Liver (tissue), 9 donors: Measurements from ENCODE around the gene MFAP2. TPM values are rescaled to one million over a fixed set of nuclear protein-coding genes. Genes with fewer than 3 reads are reported as not detected.

ENCODE experiments used
- DNase-seq: peaks from one replicate; pipeline ENCODE4 v3.0.0-alpha.2; 2017; ENCODE audit warnings: low spot score
- H3K27ac ChIP-seq, 2 donors: one replicate each; pipeline ENCODE4 v1.7.0; 2013; ENCODE audit warnings: inconsistent platforms in 2 of 2, low read length in 2 of 2, control low read depth in 1 of 2, low read depth in 1 of 2, mild to moderate bottlenecking in 1 of 2
- H3K27me3 ChIP-seq, 4 donors: one replicate each; pipeline versions ENCODE4 v1.6.1 to v1.7.0; 2013; ENCODE audit warnings: low read length in 3 of 4, inconsistent platforms in 1 of 4, mild to moderate bottlenecking in 1 of 4, moderate library complexity in 1 of 4; ENCODE audit not compliant: control insufficient read depth in 4 of 4, insufficient read depth in 4 of 4
- H3K36me3 ChIP-seq, 4 donors: one replicate each; pipeline versions ENCODE4 v1.6.1 to v1.7.0; 2013; ENCODE audit warnings: low read length in 3 of 4, mild to moderate bottlenecking in 3 of 4, low read depth in 1 of 4, moderate library complexity in 1 of 4; ENCODE audit not compliant: control insufficient read depth in 4 of 4, insufficient read depth in 3 of 4
- H3K4me1 ChIP-seq, 4 donors: one replicate each; pipeline versions ENCODE4 v1.6.1 to v1.7.0; 2013; ENCODE audit warnings: low read length in 3 of 4, mild to moderate bottlenecking in 3 of 4, moderate library complexity in 1 of 4; ENCODE audit not compliant: control insufficient read depth in 4 of 4, insufficient read depth in 4 of 4
- H3K4me3 ChIP-seq, 3 donors: one replicate each; pipeline versions ENCODE4 v1.6.1 to v1.7.0; 2013; ENCODE audit warnings: low read length in 3 of 3, control low read depth in 1 of 3, low read depth in 1 of 3, mild to moderate bottlenecking in 1 of 3
- H3K9ac ChIP-seq, 2 donors: one replicate each; pipeline ENCODE4 v1.7.0; 2013; ENCODE audit warnings: low read length in 2 of 2, mild to moderate bottlenecking in 2 of 2, moderate library complexity in 2 of 2, control low read depth in 1 of 2, low read depth in 1 of 2
- H3K9me3 ChIP-seq, 4 donors: one replicate each; pipeline versions ENCODE4 v1.6.1 to v1.7.0; 2013; ENCODE audit warnings: low read length in 3 of 4; ENCODE audit not compliant: control insufficient read depth in 4 of 4
- FOXA1 ChIP-seq: IDR thresholded peaks from 2 replicates; pipeline ENCODE4 v1.6.1; 2016; ENCODE audit warnings: antibody characterized with exemption
- FOXA2 ChIP-seq: IDR thresholded peaks from 2 replicates; pipeline ENCODE4 v1.6.1; 2016; ENCODE audit warnings: antibody characterized with exemption
- GABPA ChIP-seq, 2 donors: IDR thresholded peaks in 1 of 2; conservative IDR thresholded peaks in 1 of 2; 2 replicates each; pipeline ENCODE4 v1.6.1; 2016; ENCODE audit warnings: antibody characterized with exemption in 2 of 2, mild to moderate bottlenecking in 1 of 2, moderate library complexity in 1 of 2
- HNF4G ChIP-seq: IDR thresholded peaks from 2 replicates; pipeline ENCODE4 v1.6.1; 2016; ENCODE audit warnings: antibody characterized with exemption
- NR2F2 ChIP-seq: IDR thresholded peaks from 2 replicates; pipeline ENCODE4 v1.6.1; 2016; ENCODE audit warnings: antibody characterized with exemption
- RAD21 ChIP-seq, 2 donors: IDR thresholded peaks; 2 replicates each; pipeline ENCODE4 v1.6.1; 2016; ENCODE audit warnings: antibody characterized with exemption in 2 of 2, mild to moderate bottlenecking in 2 of 2
- REST ChIP-seq: IDR thresholded peaks from 2 replicates; pipeline ENCODE4 v1.6.1; 2016; ENCODE audit warnings: antibody characterized with exemption, mild to moderate bottlenecking
- SP1 ChIP-seq: IDR thresholded peaks from 2 replicates; pipeline ENCODE4 v1.6.1; 2018; ENCODE audit warnings: antibody characterized with exemption, mild to moderate bottlenecking
- YY1 ChIP-seq: IDR thresholded peaks from 2 replicates; pipeline ENCODE4 v1.6.1; 2016; ENCODE audit warnings: antibody characterized with exemption, mild to moderate bottlenecking
- ZBTB33 ChIP-seq: IDR thresholded peaks from 2 replicates; pipeline ENCODE4 v1.6.1; 2016; ENCODE audit warnings: antibody characterized with exemption
- WGBS: extraction: QIAGEN DNeasy Blood & Tissue Kit; methylation state at CpG from one replicate; pipeline ENCODE4 v1.1.7; 2013; 5-methylcytosine and 5-hydroxymethylcytosine counted together
- polyA plus RNA-seq, 2 donors: library from polyadenylated mRNA; stranded (reverse) in 1 of 2; unstranded in 1 of 2; fragments of 200-250 nt in 1 of 2; fragments of >200 nt in 1 of 2; fragmentation: Nextera tagmentation in 1 of 2; extraction: Ambion mirVana in 1 of 2; gene quantifications; one replicate each; pipeline versions ENCODE4 v1.2.1 to v1.2.3, GENCODE V29; 2013 to 2015
- total RNA-seq, 2 donors: library from RNA; depleted of rRNA; stranded (reverse); fragments of >200 nt; gene quantifications; one replicate each; pipeline ENCODE4 v1.2.3, GENCODE V29; 2014
- TF ChIP-seq, protein P1 (sequence below): IDR thresholded peaks from 2 replicates; pipeline ENCODE4 v1.6.1; 2016; ENCODE audit warnings: antibody characterized with exemption
- donor health status: healthy.
- donor health status: healthy.
- donor health status: healthy.
- donor health status: healthy.
- donor health status: healthy.

Gene MFAP2
- total and polyA plus RNA-seq, 4 donors: 0.25 to 1.4 (median 0.74) TPM

GRCh38 chr1:16973215-16973614 lies 7.2 kb downstream of the MFAP2 start:
- 91% methylated on average over 9 of the region's 9 CpGs for WGBS
- H3K36me3 ChIP-seq: peaks cover 0 to 2% (median 0%) of the 10 kb centered on the region in 4 donors

GRCh38 chr1:16972189-16972895 lies 8.1 kb downstream of the MFAP2 start:
- TF ChIP-seq YY1: no peak
- no peak for TF ChIP-seq RAD21 (IDR thresholded peaks at IDR 0.05)
- TF ChIP-seq NR2F2: no peak
- no peak for TF ChIP-seq SP1
- no peak for TF ChIP-seq ZBTB33
- TF ChIP-seq, protein P1, sequence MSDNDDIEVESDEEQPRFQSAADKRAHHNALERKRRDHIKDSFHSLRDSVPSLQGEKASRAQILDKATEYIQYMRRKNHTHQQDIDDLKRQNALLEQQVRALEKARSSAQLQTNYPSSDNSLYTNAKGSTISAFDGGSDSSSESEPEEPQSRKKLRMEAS: no peak
- no peak for TF ChIP-seq REST
- TF ChIP-seq FOXA2: no peak
- Histone ChIP-seq H3K27ac (no peak overlapping the region), H3K4me3 (no peak overlapping the region), H3K27me3 (no peaks in the 10 kb centered on the region), H3K9me3 (no peaks in the 10 kb centered on the region), H3K36me3 (peaks cover 0 to 2% (median 0%) of the 10 kb centered on the region in 4 donors), H3K9ac (no peak overlapping the region), H3K4me1 (no peaks in the 10 kb centered on the region)
- WGBS: 91% methylated on average over 11 of the region's 11 CpGs
- no peak for DNase-seq

More at GRCh38 chr1:16973215-16973614, 7.2 kb downstream of the MFAP2 start:
- no peak overlapping the region for H3K27ac ChIP-seq
- TF ChIP-seq FOXA2 (no peak), FOXA1 (no peak), HNF4G (no peak), GABPA (IDR thresholded peaks at IDR 0.05 in 1 of 2, conservative IDR thresholded peaks at IDR 0.05 in 1 of 2) (no peak), YY1 (no peak)
- TF ChIP-seq, protein P1: no peak
- H3K9ac ChIP-seq: no peak overlapping the region
- H3K9me3 ChIP-seq: no peaks in the 10 kb centered on the region
- no peak for DNase-seq
- no peaks in the 10 kb centered on the region for H3K4me1 ChIP-seq
- H3K27me3 ChIP-seq: no peaks in the 10 kb centered on the region
- no peak overlapping the region for H3K4me3 ChIP-seq
